A673 (cell line): ENCODE data around the gene ZDHHC4. TPM values are rescaled to one million over a fixed set of nuclear protein-coding genes. Genes with fewer than 3 reads are reported as not detected.
"Not testable (repeated sequence)": the region's sequence is repeated elsewhere in the genome, so short reads cannot be mapped to it uniquely, and the experiment has no call there.

Experiments used
- BruUV-seq: library from RNA; stranded (reverse); fragments of 400-500 nt; replicated peaks from 2 replicates; lab custom pipeline; 2021; lab: Mats Ljungman, UMichigan
- CTCF ChIA-PET: fragments of 300-600 bp; sonication (Branson Sonifier 250); formaldehyde crosslinking; loops from one replicate; lab custom pipeline; 2022; ENCODE audit warnings: antibody characterized with exemption; lab: Charles Lee
- POLR2A ChIA-PET: fragments of 300-600 bp; sonication (Branson Sonifier 250); formaldehyde crosslinking; loops from one replicate; lab custom pipeline; 2022; ENCODE audit warnings: antibody characterized with exemption; ENCODE audit not compliant: low non-redundant PET; lab: Charles Lee
- DNase-seq: peaks from one replicate; pipeline ENCODE4 v3.0.0-alpha.2; 2015; ENCODE audit warnings: low spot score
- H3K27ac ChIP-seq: fragments of 200-600 bp; sonication (generic); 2 replicates; pipeline ENCODE4 v1.5.1; 2016; ENCODE audit warnings: mixed run types, low read depth, mild to moderate bottlenecking, mixed read lengths, antibody characterized with exemption, low read length; ENCODE audit not compliant: poor library complexity, severe bottlenecking
- H3K27me3 ChIP-seq: fragments of 200-600 bp; sonication (generic); replicated peaks from 2 replicates; pipeline ENCODE4 v1.6.1; 2017; ENCODE audit warnings: mixed run types, low read depth, mild to moderate bottlenecking, mixed read lengths, antibody characterized with exemption, low read length; ENCODE audit not compliant: insufficient read depth, poor library complexity
- H3K36me3 ChIP-seq: fragments of 200-600 bp; sonication (generic); 2 replicates; pipeline ENCODE4 v1.6.1; 2016; ENCODE audit warnings: mixed run types, mild to moderate bottlenecking, mixed read lengths, antibody characterized with exemption, low read length; ENCODE audit not compliant: insufficient read depth, poor library complexity, severe bottlenecking
- H3K4me1 ChIP-seq: fragments of 200-600 bp; sonication (generic); 2 replicates; pipeline ENCODE4 v1.6.1; 2017; ENCODE audit warnings: mixed run types, mild to moderate bottlenecking, mixed read lengths, antibody characterized with exemption, low read length; ENCODE audit not compliant: insufficient read depth, poor library complexity, severe bottlenecking
- H3K4me3 ChIP-seq: fragments of 200-600 bp; sonication (generic); 2 replicates; pipeline ENCODE4 v1.5.1; 2016; ENCODE audit warnings: low read depth, mixed run types, mild to moderate bottlenecking, mixed read lengths, low read length; ENCODE audit not compliant: poor library complexity, severe bottlenecking
- H3K9me3 ChIP-seq: fragments of 200-600 bp; sonication (generic); 2 replicates; pipeline ENCODE4 v1.6.1; 2016; ENCODE audit warnings: mixed run types, low read depth, mild to moderate bottlenecking, mixed read lengths, antibody characterized with exemption, low read length; ENCODE audit not compliant: poor library complexity, severe bottlenecking
- EZH2 ChIP-seq: fragments of 200-600 bp; sonication (generic); IDR thresholded peaks from 2 replicates; pipeline ENCODE4 v1.6.1; 2017; ENCODE audit warnings: borderline replicate concordance, low read depth, mild to moderate bottlenecking, mixed read lengths, antibody characterized with exemption, low read length; ENCODE audit not compliant: poor library complexity, severe bottlenecking
- intact Hi-C: fragments of 100-400 bp; cut with micrococcal nuclease; formaldehyde crosslinking; loops from one replicate; pipeline ENCODE4 v1.10.0; 2022; ENCODE audit not compliant: unreplicated experiment
- total RNA-seq: library from RNA; stranded (reverse); gene quantifications from 2 replicates; pipeline ENCODE4 v1.2.3, GENCODE V29; 2021
- TF ChIP-seq, protein P1 (sequence below): fragments of 300-800, 200-600 bp; sonication (generic); conservative IDR thresholded peaks from 2 replicates; pipeline ENCODE4 v1.5.1; 2017; ENCODE audit warnings: low read depth, mild to moderate bottlenecking, antibody characterized with exemption, low read length, moderate library complexity, mixed read lengths

ZDHHC4 gene
- total RNA-seq, 1 experiment from 2014 or later, result 72.4 TPM

DNA sequence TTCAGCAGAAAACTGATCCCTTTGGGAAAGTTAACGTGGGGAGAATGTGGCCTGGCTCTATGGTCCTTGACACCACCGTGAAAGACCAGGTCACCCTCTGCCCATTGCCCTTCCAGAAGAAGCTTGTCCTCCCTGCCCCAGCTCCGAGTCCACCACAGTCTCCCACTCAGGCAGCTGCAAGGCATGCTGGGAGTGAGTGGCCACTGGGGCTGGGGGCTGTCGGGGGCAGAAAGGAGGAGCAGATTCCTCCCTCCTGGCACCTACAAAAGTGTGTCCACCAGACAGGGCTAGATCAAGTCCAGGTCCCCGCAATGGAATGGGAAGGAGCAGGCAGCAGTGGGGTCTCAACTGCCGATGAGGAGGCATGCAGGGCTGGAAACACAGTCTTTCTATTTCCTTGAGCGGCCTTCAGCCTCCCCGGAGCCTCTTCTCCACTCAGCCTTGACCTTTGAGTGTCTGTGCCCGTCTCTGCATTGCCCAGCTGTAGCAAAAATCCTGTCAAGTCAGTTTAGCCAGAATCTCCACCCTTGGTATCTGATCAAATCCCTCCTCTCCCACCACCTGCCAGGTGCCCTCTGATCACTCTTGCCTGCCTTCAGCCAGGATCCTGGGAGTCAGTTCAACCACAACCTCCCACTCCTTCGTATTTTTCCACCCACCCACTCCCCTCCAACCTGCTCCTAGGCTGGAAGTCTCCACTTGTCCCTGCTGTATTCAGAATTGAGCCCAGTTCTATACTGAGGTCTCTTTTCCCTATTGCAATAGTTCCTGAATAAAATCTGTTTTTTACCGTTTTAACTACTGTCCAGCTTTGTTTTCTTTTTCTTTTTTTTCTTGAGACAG, 53.0 kb downstream of the ZDHHC4 start:
- BruUV-seq, result no TSS peak
- POLR2A ChIA-PET, result no interaction called here

DNA sequence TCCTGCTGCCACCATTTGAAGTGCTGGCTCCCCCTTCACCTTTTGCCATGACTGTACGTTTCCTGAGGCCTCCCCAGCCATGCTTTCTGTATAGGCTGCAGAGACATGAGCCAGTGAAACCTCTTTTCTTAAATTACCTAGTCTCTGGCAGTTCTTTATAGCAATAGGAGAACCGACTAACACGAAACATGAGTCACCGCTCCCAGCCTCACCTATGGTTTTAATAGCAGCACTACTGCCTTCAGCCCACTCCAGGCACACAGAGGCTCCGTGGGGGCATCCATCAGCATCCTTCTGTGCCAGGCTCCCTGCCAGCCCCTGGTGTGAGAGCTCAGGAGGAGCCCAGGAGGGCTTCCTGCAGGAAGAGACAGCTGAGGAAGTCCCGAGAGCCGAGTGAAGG, 54.4 kb downstream of the ZDHHC4 start:
- Histone ChIP-seq H3K9me3 (no peaks in the 10 kb centered on the region), H3K27ac (no peak overlapping the region), H3K4me3 (no peak overlapping the region), H3K27me3 (no peaks in the 10 kb centered on the region), H3K36me3 (no peaks in the 10 kb centered on the region), H3K4me1 (peaks cover 2% of the 10 kb centered on the region)
- intact Hi-C loops, result no loop called here
- TF ChIP-seq, protein P1, sequence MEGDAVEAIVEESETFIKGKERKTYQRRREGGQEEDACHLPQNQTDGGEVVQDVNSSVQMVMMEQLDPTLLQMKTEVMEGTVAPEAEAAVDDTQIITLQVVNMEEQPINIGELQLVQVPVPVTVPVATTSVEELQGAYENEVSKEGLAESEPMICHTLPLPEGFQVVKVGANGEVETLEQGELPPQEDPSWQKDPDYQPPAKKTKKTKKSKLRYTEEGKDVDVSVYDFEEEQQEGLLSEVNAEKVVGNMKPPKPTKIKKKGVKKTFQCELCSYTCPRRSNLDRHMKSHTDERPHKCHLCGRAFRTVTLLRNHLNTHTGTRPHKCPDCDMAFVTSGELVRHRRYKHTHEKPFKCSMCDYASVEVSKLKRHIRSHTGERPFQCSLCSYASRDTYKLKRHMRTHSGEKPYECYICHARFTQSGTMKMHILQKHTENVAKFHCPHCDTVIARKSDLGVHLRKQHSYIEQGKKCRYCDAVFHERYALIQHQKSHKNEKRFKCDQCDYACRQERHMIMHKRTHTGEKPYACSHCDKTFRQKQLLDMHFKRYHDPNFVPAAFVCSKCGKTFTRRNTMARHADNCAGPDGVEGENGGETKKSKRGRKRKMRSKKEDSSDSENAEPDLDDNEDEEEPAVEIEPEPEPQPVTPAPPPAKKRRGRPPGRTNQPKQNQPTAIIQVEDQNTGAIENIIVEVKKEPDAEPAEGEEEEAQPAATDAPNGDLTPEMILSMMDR, result no peak
- TF ChIP-seq EZH2, result no peak
- ChIA-PET CTCF (no interaction called here), POLR2A (no interaction called here)
- no TSS peak for BruUV-seq
- DNase-seq, result no peak

More for the DNA sequence above, 53.0 kb downstream of the ZDHHC4 start:
- Histone ChIP-seq H3K36me3 (no peaks in the 10 kb centered on the region), H3K27me3 (no peaks in the 10 kb centered on the region), H3K9me3 (no peaks in the 10 kb centered on the region), H3K4me1 (no peaks in the 10 kb centered on the region), H3K27ac (no peak overlapping the region), H3K4me3 (no peak overlapping the region)
- no peak for DNase-seq
- CTCF ChIA-PET, result no interaction called here
- intact Hi-C loops, result no loop called here
- TF ChIP-seq, protein P1, result no peak
- TF ChIP-seq EZH2, result no peak

DNA sequence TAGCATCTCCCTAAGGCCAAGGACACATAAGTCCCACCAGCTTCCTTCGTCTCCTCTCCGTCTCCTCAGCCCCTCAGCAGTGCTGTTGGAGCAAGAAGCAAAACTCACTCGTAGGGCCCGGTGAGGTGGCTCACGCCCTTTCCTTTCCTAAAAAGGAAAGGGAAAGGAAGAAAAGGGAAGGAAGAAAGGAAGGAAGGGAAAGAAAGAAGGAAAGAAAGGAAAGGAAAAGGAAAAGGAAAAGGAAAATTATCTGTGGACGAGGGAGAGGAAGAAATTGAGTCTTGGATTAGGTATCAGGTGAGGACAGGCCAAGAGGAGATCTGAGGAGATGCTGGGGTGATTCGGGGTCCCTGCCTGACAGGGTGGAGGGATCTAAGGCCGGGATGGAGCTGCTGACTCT, 56.8 kb downstream of the ZDHHC4 start:
- H3K27me3 ChIP-seq, result no peaks in the 10 kb centered on the region
- H3K4me3 ChIP-seq, result no peak overlapping the region
- H3K4me1 ChIP-seq, result peaks cover 6% of the 10 kb centered on the region
- intact Hi-C loops, result no loop called here
- BruUV-seq, result no TSS peak
- CTCF ChIA-PET, result no interaction called here
- POLR2A ChIA-PET, result no interaction called here
- no peaks in the 10 kb centered on the region for H3K9me3 ChIP-seq
- DNase-seq, result no peak
- no peak for TF ChIP-seq EZH2
- TF ChIP-seq, protein P1, result no peak
- H3K36me3 ChIP-seq, result no peaks in the 10 kb centered on the region
- no peak overlapping the region for H3K27ac ChIP-seq

DNA sequence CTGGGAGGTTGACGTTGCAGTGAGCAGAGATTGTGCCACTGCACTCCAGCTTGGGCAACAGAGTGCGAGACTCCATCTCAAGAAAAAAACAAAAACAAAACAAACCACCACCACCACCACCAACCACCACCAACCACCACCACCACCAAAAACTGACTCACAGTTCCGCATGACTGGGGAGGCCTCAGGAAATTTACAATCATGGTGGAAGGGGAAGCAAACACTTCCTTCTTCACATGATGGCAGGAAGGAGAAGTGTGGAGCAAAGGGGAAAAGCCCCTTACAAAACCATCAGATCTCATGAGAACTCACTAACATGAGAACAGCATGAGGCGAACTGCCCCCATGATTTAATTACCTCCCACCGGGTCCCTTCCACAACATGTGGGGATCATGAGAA, 57.7 kb downstream of the ZDHHC4 start:
- POLR2A ChIA-PET, H3K27me3 ChIP-seq, H3K9me3 ChIP-seq, intact Hi-C loops, H3K4me3 ChIP-seq, H3K36me3 ChIP-seq, DNase-seq, BruUV-seq, H3K4me1 ChIP-seq, H3K27ac ChIP-seq, CTCF ChIA-PET: not testable (repeated sequence)
